Measurements from ENCODE around the gene TMEM176A.
"Not testable (repeated sequence)": the region's sequence is repeated elsewhere in the genome, so short reads cannot be mapped to it uniquely, and the experiment has no call there.

TMEM176A gene

DNA sequence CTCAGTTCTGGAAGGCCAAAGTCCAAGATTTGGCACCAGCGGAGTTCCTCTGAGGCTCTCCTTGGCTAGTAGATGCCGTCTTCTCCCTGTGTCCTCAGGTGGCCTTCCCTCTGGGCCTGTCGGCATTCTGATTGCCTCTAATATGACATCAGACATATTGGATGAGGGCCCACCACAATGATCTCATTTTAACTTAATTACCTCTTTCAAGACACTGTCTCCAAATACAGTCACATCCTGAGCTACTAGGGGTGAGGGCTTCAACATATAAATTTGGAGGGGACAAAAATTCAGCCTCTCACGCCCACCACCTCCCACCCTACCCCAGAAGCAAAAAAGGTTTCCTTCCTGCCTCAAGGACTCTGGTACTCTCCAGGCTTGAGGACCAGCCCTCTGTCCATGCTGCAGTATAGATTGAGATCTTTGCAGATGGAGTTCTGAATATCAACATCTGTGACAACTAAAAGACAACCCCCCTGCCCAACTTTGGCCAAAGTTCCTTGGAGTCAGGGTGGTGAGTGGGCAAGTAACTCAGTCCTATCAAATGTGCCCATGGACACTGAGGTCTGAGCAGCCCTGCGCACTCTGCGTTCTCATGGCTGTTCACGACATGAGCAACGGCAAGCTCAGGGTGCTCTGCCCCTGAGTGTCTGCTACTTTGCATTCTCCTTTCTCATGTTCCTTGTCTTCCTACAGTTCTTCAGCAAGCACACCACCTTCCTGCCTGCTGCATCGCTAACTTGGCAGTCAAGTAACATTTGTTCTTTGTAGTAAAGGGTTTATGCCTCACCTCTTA lies 11.9 kb upstream of the TMEM176A start:
- DNase-seq, result no peak

DNA sequence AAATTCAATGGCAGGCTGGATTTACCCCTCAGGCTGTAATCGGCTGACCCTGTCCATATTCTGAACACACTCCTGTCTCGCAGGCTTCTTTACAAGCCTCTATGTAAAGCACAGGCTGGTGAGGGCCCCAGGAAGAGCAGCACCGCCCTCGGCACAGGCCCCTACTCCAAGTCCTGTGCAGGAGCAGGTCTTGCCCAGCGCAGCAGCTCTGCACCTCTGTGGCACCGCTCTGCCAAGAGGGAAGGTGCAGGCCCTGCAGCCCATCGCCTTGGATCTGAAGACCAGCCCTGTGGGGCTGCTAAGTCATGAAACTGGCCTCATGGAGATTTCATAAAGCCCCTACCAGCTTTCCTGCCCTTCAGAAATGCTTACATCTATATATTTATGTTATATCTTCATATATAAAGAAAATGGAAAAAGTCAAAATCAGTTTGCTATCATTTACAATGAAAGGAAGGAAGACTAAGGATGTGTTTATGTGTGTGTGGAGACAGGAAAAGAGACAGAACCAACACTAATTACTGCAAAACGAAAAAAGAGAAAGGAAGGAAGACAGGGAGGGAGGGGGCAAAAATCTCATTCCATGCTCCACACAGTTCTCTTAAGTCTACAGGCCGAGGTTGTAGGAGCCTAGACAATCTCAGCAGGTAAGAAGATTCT lies 10.0 kb upstream of the TMEM176A start:
- DNase-seq, result no peak

DNA sequence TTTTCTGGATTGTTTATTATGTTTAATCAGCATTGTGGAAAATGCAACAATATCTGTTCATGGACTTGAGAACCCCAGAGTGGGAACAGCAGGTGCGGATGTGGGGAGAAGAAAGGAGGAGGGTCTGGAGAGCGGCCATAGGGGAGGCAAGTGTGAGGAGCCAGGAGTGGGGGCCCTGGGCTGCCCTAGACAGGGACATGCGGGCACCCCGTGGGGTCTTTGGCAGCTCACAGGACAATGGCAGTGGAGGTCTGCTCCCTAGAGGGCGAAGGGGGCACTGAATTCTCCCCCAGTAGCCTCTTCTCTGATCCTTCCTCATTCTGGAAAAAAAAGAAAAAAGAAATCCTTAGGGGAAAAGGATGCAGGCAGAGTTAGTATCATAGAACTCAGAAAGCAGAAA lies 9.3 kb upstream of the TMEM176A start:
- no peak for DNase-seq

DNA sequence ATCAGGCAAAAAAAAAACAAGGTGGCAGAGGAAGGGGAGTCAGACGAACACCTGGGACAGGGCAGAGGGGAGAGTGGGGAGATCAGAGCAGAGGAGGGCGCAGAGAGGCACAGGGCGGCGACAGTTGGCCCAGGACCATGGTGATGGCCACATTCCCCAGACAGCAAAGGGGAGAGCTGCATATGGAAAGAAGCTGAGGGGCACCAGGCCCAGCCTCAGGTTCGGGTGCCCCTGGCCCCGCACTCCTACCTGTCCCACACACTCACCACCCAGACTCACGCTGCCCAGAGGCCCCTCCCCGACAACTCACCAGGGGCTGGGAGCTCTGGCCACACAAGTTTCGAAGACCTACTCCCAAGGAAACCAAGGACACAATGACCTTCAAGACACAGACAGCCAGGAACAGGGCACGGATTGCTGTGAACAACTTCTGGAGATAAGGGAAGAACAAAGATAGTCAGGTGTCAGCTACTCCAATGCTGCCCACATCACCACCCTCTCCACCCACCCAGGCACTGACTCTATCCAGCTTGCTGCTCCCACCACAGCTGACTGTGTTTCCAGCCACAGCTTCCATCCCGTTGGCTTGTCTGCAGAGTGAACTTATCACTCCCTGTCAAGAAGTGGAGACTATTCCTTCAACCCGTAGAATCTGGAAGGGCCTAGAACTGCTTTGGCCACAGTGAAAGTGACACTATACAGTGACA lies 8.7 kb upstream of the TMEM176A start:
- DNase-seq, result no peak

DNA sequence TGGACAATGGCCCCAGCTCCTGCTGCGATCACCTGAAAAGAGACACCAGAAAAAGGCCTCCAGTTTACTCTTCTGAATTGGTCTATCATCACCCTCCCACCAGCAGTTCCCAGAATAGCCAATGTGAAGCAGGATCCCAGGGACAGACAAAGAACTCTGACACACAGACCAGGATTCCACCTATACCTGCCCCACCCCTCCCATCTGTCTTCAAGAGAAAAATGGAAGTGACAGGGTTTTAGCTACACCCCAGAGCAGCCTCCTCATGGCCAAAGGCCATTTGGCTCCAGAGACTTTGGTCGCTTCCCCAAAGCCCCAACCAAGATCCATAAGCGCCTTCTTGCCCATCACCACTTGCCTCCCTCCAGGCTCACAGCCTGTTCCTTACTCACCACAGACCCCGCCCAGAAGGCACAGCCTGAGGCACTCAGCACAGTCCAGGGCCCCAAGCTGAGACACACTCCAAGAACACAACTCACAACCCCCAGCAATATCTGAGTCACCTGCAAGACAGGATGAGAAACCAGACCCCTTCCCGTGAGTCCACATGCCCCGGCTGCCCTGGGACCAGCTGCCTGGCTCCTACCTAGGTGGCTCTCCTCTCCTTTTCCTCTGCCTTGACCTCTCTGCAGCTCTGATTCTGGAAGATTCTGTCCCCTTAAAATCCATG lies 6.9 kb upstream of the TMEM176A start:
- no peak for DNase-seq

DNA sequence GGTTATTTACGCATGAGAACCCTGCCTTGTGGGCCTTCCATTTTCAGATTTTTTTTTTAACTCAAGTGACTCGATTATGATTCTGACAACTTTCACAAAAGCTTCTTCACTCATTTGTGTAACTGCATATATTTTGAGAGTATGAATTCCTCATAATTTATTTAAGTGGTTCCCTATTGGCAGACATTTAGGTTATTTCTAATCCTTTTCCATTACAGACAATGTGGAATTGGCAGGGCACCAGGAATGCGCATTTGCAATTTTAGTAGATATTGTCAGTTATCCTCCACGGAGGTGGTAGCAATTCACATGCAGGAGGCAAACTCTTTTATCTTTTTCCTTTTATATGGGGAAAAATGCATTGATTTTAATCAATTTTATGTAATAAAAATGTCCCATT lies 2.9 kb upstream of the TMEM176A start:
- peak; percentile 16 for DNase-seq

DNA sequence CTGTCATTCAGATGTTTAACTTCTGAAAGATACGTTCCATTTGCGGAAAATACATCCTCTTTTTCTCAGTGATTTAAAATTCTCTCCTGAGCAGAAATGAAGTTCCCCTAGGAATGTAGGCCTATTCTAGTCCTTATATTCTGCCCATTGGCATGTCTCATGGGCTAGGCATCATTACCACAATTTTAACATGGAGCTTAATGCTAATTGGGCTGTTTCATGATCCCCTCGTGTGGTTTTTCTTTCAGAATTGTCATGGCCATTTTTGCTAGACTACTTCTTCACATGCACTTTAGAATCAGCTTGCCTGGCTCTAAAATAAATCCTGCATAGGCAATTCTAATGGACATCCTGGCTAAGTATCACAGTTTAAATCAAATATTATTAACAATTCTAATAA lies 1.4 kb upstream of the TMEM176A start:
- DNase-seq, result no peak

DNA sequence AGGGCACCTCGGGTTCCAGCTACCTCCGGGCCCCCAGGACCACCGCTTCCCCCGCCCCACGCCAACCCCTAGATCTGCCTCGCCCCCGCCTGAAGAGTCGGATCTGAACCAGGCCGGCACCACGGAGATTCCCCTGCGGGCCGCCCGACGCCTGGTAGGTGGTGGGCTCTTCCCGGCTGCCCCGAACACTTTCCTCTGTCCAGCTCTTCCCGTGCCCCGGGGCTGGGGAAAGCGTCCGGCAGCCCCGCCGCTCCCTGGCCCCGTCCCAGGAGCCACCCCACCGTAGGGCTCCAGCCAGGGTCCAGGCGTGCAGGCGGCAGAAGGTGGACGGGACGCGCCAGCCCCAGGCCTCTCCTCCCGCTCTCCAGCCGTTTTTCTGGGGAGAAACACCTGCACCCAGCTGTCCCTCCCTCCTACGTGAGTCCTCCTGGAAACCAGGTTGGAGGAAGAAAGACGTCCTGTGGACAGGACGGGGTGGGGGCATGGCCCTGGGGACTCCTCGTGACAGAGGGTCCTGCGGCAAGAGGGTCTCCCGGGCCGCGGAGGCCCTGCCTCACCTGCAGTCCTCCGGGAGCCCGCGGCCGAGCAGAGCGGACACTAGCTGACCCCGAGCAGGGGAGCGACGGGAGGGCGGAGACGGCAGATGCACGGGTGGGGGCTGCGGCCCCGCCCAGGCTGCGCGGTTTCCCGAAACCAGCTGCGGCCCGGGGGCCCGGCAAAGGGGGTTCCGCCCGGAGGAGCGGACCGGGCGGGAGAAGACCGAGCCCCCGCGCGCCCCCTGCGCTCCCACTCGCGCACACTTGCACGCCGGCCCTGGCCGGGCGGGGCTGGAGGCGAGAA lies 608 bp upstream of the TMEM176A start, which contains the start of gene TMEM176B:
Gene TMEM176B, minus strand, starts transcription at position 624 of the 840 bp plus-strand sequence. CDS start 3,795 bp downstream, outside the sequence.
- DNase-seq, result no peak

DNA sequence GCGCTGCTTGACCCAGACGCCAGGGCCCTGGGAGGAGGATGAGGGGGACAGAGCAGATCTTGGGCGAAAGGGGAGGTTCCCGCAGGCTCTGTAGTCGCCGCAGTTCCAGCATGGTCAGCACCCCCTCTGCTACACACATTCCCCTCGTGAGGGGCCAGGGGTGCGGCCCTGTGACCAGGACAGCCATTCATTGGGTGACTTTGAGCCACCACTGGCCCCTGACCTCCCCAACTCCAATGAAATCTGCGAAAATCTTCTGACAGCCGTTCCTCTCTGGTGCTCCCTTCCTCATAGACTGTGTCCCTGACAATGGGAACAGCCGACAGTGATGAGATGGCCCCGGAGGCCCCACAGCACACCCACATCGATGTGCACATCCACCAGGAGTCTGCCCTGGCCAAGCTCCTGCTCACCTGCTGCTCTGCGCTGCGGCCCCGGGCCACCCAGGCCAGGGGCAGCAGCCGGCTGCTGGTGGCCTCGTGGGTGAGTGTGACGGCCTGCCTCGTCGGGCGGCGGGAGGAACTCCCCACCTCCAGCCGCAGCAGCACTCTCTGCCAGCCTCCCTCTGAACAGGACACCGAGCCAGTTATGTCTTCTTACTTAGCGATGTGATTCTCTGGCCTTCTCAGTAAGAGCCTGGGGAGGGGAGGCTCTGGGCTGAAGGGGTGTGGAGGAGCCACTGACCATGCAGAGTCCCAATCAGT lies 825 bp downstream of the TMEM176A start:
- DNase-seq, result no peak

DNA sequence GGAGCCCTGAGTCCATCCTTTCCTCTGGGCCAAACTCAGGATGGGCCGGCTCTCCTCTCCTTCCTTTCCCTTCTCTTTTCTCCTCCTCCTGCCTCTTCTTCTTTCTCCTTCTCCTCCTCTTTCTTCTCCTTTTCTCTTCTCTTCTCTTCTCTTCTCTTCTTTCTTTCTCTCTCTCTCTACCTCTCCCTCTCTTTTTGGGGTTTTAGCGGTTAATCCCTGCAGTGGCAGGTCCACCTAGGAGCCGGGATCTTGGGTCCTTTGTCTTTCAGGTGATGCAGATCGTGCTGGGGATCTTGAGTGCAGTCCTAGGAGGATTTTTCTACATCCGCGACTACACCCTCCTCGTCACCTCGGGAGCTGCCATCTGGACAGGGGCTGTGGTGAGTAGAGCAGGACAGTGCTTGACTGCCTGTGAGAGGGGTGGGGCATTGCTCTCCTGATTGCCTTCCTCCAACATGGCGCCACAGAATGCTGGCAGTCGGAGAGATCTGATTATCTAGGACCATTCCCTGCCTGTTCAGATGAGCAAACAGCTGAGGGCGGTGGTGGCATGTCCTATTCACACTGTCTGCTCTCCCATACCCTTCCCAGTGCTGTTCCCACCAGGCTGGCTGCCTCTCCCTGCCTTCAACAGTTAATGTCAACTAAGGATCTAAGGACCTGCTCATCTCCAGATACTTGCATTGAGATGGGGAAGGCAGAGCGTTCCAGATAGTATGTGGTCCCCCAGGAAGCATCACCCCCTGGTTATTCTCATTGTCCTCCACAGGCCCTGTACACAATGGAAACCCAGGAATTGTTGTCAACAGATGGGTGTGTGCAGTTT lies 1.6 kb downstream of the TMEM176A start:
- no peak for DNase-seq

DNA sequence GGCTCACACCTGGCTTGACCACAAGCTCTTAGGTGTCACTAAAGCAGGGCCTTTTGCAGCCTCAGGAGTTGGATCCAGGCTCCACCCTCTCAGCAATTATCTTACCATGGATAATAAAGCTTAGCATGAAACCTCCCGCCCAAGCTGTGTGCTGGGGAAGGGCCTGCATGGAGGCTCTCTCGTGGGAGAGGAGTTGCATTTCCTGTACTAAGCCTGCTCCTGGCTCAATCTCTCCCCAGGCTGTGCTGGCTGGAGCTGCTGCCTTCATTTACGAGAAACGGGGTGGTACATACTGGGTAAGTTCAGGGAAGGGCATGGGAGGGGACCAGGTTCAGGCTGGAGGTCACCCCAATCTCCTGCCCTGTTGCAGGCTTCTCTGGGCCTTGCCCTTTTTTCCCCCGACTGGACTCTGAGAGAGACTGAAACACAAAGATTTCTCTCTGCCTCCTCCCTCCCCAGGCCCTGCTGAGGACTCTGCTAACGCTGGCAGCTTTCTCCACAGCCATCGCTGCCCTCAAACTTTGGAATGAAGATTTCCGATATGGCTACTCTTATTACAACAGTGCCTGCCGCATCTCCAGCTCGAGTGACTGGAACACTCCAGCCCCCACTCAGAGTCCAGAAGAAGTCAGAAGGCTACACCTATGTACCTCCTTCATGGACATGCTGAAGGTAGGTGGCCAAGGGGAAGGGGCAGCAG lies 2.7 kb downstream of the TMEM176A start:
- no peak for DNase-seq

DNA sequence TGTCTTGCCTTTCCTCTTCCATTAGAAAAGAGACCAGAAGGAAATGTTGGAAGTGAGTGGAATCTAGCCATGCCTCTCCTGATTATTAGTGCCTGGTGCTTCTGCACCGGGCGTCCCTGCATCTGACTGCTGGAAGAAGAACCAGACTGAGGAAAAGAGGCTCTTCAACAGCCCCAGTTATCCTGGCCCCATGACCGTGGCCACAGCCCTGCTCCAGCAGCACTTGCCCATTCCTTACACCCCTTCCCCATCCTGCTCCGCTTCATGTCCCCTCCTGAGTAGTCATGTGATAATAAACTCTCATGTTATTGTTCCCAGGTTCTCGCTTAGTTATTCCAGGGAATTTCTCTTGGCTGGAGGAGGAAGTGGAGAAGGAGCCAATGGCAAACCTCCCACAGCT lies 4.2 kb downstream of the TMEM176A start:
- no peak for DNase-seq

DNA sequence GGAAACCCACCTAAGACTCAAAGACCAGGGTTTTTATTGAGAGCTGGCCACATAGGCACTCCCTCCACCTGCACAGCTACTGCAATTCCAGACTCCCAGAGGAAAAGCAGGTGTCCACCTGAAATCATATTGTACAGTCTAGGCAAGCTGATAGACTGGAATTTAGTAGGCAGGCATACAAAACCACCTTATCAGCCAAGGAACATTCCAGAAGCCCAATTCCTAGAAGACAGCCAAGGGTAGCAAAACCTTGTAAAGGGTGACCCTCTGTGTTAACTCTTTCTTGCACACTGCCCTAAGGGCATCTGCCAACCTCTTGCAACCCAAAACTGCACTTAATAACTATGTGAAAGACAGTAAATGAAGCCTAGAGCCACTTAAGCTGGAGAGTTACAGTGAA lies 5.3 kb downstream of the TMEM176A start:
- no peak for DNase-seq

DNA sequence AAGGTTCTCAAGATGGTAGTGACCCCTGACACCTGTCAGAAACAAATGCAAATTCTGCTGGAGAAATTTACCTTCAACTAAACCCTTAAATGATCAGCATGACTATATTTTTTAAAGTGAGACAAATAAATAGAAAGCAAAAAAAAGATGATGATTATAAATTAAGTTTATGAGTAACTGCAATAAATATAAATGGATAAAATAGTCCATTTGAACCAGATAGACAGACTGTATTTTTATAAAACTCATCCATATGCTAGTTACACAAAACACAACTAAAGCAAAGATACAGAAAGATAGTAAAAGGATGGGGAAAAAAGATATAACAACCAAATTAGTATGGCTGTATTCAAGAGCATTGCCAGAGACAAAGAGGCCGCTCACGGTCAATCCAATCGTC lies 5.9 kb downstream of the TMEM176A start:
- no peak for DNase-seq

DNA sequence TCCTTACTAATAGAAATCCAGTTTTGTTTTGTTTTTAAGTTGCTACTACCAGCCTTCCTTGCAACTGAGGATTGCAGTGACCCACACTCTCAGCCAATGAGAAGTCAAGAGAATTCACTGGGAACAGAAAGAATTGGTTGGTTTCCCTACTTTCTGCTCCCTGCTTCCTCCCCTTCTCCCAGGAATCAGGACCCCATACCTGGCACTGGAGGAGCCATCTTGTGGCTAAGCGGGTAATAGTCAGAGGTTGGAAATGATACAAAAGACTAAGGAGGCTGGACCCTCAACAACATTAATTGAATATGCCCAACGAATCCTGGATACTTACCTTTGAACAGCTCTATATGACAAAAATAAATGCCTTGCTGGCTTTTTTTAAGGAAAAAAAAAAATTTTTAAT lies 6.3 kb downstream of the TMEM176A start:
- DNase-seq, result no peak

DNA sequence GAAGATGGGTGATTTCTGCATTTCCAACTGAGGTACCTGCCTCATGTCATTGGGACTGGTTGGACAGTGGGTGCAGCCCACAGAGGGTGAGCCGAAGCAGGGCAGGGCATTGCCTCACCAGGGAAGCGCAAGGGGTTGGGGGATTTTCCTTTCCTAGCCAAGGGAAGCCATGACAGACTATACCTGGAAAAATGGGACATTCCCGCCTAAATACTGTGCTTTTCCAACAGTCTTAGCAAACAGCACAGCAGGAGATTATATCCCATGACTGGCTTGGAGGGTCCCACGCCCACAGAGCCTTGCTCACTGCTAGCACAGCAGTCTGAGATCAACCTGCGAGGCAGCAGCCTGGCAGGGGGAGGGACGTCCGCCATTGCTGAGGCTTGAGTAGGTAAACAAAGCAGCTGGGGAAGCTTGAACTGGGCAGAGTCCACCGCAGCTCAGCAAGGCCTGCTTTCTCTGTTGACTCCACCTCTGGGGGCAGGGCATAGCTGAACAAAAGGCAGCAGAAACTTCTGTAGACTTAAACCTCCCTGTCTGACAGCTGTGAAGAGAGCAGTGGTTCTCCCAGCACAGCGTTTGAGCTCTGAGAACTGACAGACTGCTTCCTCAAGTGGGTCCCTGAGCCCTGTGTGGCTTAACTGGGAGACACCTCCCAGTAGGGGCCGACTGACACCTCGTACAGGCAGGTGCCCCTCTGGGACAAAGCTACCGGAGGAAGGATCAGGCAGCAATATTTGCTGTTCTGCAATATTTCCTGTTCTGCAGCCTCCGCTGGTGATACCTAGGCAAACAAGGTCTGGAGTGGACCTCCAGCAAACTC lies 7.3 kb downstream of the TMEM176A start:
- DNase-seq, result not testable (repeated sequence)

DNA sequence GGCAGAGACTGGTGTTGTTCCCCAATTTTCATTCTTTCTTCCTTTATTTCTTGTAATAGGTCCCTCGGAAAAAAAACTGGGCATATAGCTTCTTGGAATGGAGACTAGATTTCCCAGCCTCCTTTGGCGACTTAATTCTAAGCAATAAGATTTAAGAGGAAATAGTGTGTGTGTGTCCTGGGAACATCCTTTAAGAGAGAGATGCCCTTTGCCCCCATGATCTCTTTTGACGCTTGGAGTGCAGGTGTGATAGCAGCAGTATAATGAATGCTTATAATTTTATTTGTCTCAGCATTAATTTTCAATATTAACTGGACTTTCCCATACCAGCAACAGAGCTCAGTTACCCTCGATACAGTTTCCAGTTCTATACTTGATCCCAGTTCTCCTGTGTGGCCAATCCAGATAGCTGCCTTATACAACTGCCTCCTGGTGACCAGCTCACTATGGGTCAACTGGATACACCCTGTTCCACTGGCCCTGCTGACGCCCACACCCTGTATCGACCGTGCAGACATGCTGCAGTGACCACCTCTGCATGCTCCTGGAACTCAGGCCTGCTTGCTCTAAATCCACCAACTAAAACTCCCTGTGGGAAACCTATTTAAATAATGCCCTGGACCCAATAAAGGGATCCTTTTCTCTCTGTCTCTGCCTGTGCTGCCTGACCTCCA lies 13.9 kb downstream of the TMEM176A start:
- DNase-seq, result no peak

DNA sequence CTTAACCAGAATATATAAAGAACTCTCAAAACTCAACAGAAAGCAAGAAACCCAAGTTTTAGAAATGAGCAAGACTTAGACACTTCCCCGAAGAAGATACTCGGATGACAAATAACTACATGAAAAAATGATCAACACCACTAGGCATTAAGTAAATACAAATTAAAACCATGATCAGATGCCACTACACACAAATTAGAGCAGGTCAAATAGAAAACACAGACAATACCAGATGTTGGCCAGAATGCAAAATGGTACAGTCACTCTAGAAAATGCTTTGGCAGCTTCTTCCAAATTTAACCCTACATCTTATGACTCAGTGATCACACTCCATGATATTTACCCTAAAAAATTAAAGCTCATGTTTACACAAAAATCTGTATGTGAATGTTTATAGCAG lies 18.4 kb downstream of the TMEM176A start:
- DNase-seq, result no peak

DNA sequence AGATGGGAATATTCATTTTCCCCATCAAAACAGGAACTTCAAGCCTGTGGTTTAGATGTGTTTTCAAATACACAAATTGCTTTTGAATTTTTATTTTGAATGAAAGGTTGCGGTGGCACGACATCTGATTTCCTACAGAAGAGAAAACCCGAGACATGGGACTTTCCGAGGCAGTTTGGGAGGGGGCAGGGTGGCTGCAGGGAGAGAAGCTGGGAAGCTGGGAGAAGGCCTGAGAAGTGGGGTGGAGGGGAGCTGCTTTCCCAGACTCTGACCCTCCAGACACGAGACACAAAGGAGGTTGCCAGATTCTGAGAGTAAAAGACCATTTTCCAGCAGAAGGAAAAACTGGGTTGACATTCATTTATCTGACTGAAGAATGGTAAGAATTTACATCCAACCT lies 19.6 kb downstream of the TMEM176A start:
- no peak for DNase-seq
